Ovary (tissue), 3 donors: Measurements from ENCODE around the gene PSMG4.

ENCODE experiments used
- CTCF ChIP-seq, 3 donors: fragments of 450-650 bp in 2 of 3; fragments of 200-600 bp in 1 of 3; IDR thresholded peaks; one replicate each; pipeline versions ENCODE4 v1.5.1 to v1.8.0; 2016 to 2022; ENCODE audit warnings: antibody characterized with exemption in 3 of 3, mild to moderate bottlenecking in 1 of 3
- POLR2A ChIP-seq: fragments of 450-650 bp; IDR thresholded peaks from one replicate; pipeline ENCODE4 v1.6.1; 2017; ENCODE audit warnings: antibody characterized with exemption, mild to moderate bottlenecking, moderate library complexity
- donor health status: DM: no; HTN: no; CAD: no.

- TF ChIP-seq CTCF (IDR thresholded peaks at IDR 0.05) (no peak), POLR2A (no peak)
Observed at GRCh38 chr6:3245216-3245615, 13.5 kb upstream of the PSMG4 start.
